ENCODE data around the gene URB1. TPM values are rescaled to one million over a fixed set of nuclear protein-coding genes. Genes with fewer than 3 reads are reported as not detected.
"Not testable (repeated sequence)": the region's sequence is repeated elsewhere in the genome, so short reads cannot be mapped to it uniquely, and the experiment has no call there.

URB1 gene
- total RNA-seq, 2 experiments from 2014 or later = 19.4 to 25.4 TPM

GRCh38 chr21:32372755-32373154 is 20.1 kb downstream of the URB1 start:
- intact Hi-C loops (cut with micrococcal nuclease; ENCODE audit: unreplicated experiment) = no loop called here
- H3K4me3 ChIP-seq (ENCODE audit: low read depth, low read length, poor library complexity, severe bottlenecking) = no peak overlapping the region
- no peak overlapping the region for H2AFZ ChIP-seq (ENCODE audit: low read length)
- CTCF ChIA-PET (ENCODE audit: unreplicated experiment) = no interaction called here
- no peak overlapping the region for H3K27ac ChIP-seq (ENCODE audit: low read depth, low read length, poor library complexity, severe bottlenecking)
- H4K20me1 ChIP-seq (ENCODE audit: insufficient read depth, low read length) = no peaks in the 10 kb centered on the region
- POLR2A ChIA-PET = interaction anchor here (0.5 kb wide), 1 partner anchor 430 kb away, joined by 4 read pairs; no protein-coding TSS in a partner anchor
- no peaks in the 10 kb centered on the region for H3K79me2 ChIP-seq (ENCODE audit: insufficient read depth, low read depth, low read length)
- no peak overlapping the region for H3K4me2 ChIP-seq (ENCODE audit: low read length)
- no peaks in the 10 kb centered on the region for H3K9me3 ChIP-seq (ENCODE audit: low read length)
- TF ChIP-seq CTCF (conservative IDR thresholded peaks at IDR 0.05; ENCODE audit: low read length) (no peak), EZH2phosphoT487 (IDR thresholded peaks at IDR 0.05; ENCODE audit: borderline replicate concordance, low read depth, low read length) (no peak)
- DNase-seq (ENCODE audit: low spot score) = no peak
- BruUV-seq (replicated peaks) = no TSS peak
- no peaks in the 10 kb centered on the region for H3K4me1 ChIP-seq (ENCODE audit: insufficient read depth, low read length, poor library complexity, severe bottlenecking)
- H3K9me2 ChIP-seq (ENCODE audit: insufficient read depth, low read length) = no peaks in the 10 kb centered on the region
- peaks cover 99% of the 10 kb centered on the region for H3K36me3 ChIP-seq (ENCODE audit: insufficient read depth, low read length)

- ChIA-PET POLR2A (interaction anchor here (0.7 kb wide), 1 partner anchor 642 kb away, joined by 3 read pairs; no protein-coding TSS in a partner anchor), CTCF (ENCODE audit: unreplicated experiment) (no interaction called here)
- Histone ChIP-seq H3K4me3 (ENCODE audit: low read depth, low read length, poor library complexity, severe bottlenecking) (no peak overlapping the region), H3K4me2 (ENCODE audit: low read length) (no peak overlapping the region), H3K9me3 (ENCODE audit: low read length) (no peaks in the 10 kb centered on the region), H2AFZ (ENCODE audit: low read length) (no peak overlapping the region), H3K27ac (ENCODE audit: low read depth, low read length, poor library complexity, severe bottlenecking) (no peak overlapping the region), H4K20me1 (ENCODE audit: insufficient read depth, low read length) (no peaks in the 10 kb centered on the region), H3K9me2 (ENCODE audit: insufficient read depth, low read length) (no peaks in the 10 kb centered on the region), H3K4me1 (ENCODE audit: insufficient read depth, low read length, poor library complexity, severe bottlenecking) (no peaks in the 10 kb centered on the region), H3K79me2 (ENCODE audit: insufficient read depth, low read depth, low read length) (no peaks in the 10 kb centered on the region), H3K36me3 (ENCODE audit: insufficient read depth, low read length) (peaks cover 99% of the 10 kb centered on the region)
- no peak for DNase-seq (ENCODE audit: low spot score)
- no TSS peak for BruUV-seq (replicated peaks)
- intact Hi-C loops (cut with micrococcal nuclease; ENCODE audit: unreplicated experiment) = no loop called here
- TF ChIP-seq CTCF (conservative IDR thresholded peaks at IDR 0.05; ENCODE audit: low read length) (no peak), EZH2phosphoT487 (IDR thresholded peaks at IDR 0.05; ENCODE audit: borderline replicate concordance, low read depth, low read length) (no peak)
These were observed 20.9 kb downstream of the URB1 start for GRCh38 chr21:32371913-32372314.

GRCh38 chr21:32370998-32371766 is 21.6 kb downstream of the URB1 start:
- no peak overlapping the region for H2AFZ ChIP-seq (ENCODE audit: low read length)
- BruUV-seq (replicated peaks) = no TSS peak
- no peaks in the 10 kb centered on the region for H3K9me2 ChIP-seq (ENCODE audit: insufficient read depth, low read length)
- ChIA-PET CTCF (ENCODE audit: unreplicated experiment) (no interaction called here), POLR2A (no interaction called here)
- no peak for DNase-seq (ENCODE audit: low spot score)
- TF ChIP-seq EZH2phosphoT487 (IDR thresholded peaks at IDR 0.05; ENCODE audit: borderline replicate concordance, low read depth, low read length) (no peak), CTCF (conservative IDR thresholded peaks at IDR 0.05; ENCODE audit: low read length) (no peak)
- H3K27ac ChIP-seq (ENCODE audit: low read depth, low read length, poor library complexity, severe bottlenecking) = no peak overlapping the region
- intact Hi-C loops (cut with micrococcal nuclease; ENCODE audit: unreplicated experiment) = no loop called here
- no peaks in the 10 kb centered on the region for H3K79me2 ChIP-seq (ENCODE audit: insufficient read depth, low read depth, low read length)
- H4K20me1 ChIP-seq (ENCODE audit: insufficient read depth, low read length) = no peaks in the 10 kb centered on the region
- H3K4me3 ChIP-seq (ENCODE audit: low read depth, low read length, poor library complexity, severe bottlenecking) = no peak overlapping the region
- no peaks in the 10 kb centered on the region for H3K9me3 ChIP-seq (ENCODE audit: low read length)
- H3K4me1 ChIP-seq (ENCODE audit: insufficient read depth, low read length, poor library complexity, severe bottlenecking) = no peaks in the 10 kb centered on the region
- H3K4me2 ChIP-seq (ENCODE audit: low read length) = no peak overlapping the region
- H3K36me3 ChIP-seq (ENCODE audit: insufficient read depth, low read length) = peaks cover 99% of the 10 kb centered on the region

- DNase-seq (ENCODE audit: low spot score); H3K27ac ChIP-seq (ENCODE audit: low read depth, low read length, poor library complexity, severe bottlenecking); H3K79me2 ChIP-seq (ENCODE audit: insufficient read depth, low read depth, low read length); BruUV-seq (replicated peaks); POLR2A ChIA-PET; H3K4me2 ChIP-seq (ENCODE audit: low read length); H3K4me3 ChIP-seq (ENCODE audit: low read depth, low read length, poor library complexity, severe bottlenecking); H4K20me1 ChIP-seq (ENCODE audit: insufficient read depth, low read length); H3K9me3 ChIP-seq (ENCODE audit: low read length); intact Hi-C loops (cut with micrococcal nuclease; ENCODE audit: unreplicated experiment); H3K4me1 ChIP-seq (ENCODE audit: insufficient read depth, low read length, poor library complexity, severe bottlenecking); H3K9me2 ChIP-seq (ENCODE audit: insufficient read depth, low read length); H2AFZ ChIP-seq (ENCODE audit: low read length); CTCF ChIA-PET (ENCODE audit: unreplicated experiment): not testable (repeated sequence)
- peaks cover 97% of the 10 kb centered on the region for H3K36me3 ChIP-seq (ENCODE audit: insufficient read depth, low read length)
These were observed 23.9 kb downstream of the URB1 start for GRCh38 chr21:32368961-32369360.
